ENCODE measurements around the gene CTU1.

CTU1 gene

DNA sequence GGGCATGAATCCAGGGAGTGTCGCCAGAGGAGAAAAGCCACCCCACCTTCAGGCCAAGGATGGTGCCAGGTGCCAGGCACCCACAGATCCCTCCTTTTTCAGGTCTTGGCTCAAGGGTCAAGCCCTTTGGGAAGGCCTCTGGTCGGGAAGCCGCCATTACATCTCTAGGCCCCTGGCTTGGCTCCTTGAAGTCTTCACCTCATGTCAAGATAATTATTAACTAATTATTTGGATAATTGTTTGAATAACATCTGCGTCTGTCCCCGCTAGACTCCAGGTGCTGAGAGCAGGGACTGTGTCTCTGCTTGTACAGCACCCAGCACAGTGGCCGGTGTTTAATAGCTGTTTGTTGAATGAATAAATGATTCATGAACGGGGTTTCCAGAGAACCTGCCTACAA is 44.5 kb downstream of the CTU1 start:
- Histone ChIP-seq H3K27ac (ENCODE audit: low read depth, low read length) (no peak overlapping the region), H3K4me3 (ENCODE audit: low read length) (no peak overlapping the region), H3K4me1 (ENCODE audit: insufficient read depth, low read length) (peaks cover 5% of the 10 kb centered on the region; the same call in 1 of the 2 replicates), H3K27me3 (ENCODE audit: insufficient read depth, low read length) (peaks cover 15% of the 10 kb centered on the region; the same call in 1 of the 2 replicates), H3K9ac (ENCODE audit: low read depth, low read length) (no peak overlapping the region), H3K9me3 (ENCODE audit: insufficient read depth, low read depth, low read length) (no peaks in the 10 kb centered on the region), H3K36me3 (ENCODE audit: insufficient read depth, low read length) (no peaks in the 10 kb centered on the region)
- 97% methylated on average over 7 of the region's 7 CpGs for WGBS

GRCh38 chr19:51060973-51061372 is 47.2 kb downstream of the CTU1 start:
- peaks cover 12% of the 10 kb centered on the region; the same call in 1 of the 2 replicates for H3K27me3 ChIP-seq (ENCODE audit: insufficient read depth, low read length)
- H3K9ac ChIP-seq (ENCODE audit: low read depth, low read length), result no peak overlapping the region
- H3K4me3 ChIP-seq (ENCODE audit: low read length), result no peak overlapping the region
- H3K36me3 ChIP-seq (ENCODE audit: insufficient read depth, low read length), result no peaks in the 10 kb centered on the region
- H3K27ac ChIP-seq (ENCODE audit: low read depth, low read length), result no peak overlapping the region
- 0% methylated on average over 1 of the region's 1 CpG for WGBS
- no peaks in the 10 kb centered on the region for H3K9me3 ChIP-seq (ENCODE audit: insufficient read depth, low read depth, low read length)
- peaks cover 4% of the 10 kb centered on the region; the same call in 1 of the 2 replicates for H3K4me1 ChIP-seq (ENCODE audit: insufficient read depth, low read length)

GRCh38 chr19:51060336-51060735 is 47.9 kb downstream of the CTU1 start:
- WGBS, result 71% methylated on average over 4 of the region's 4 CpGs
- H3K27ac ChIP-seq (ENCODE audit: low read depth, low read length), result no peak overlapping the region
- H3K4me3 ChIP-seq (ENCODE audit: low read length), result no peak overlapping the region
- no peak overlapping the region for H3K9ac ChIP-seq (ENCODE audit: low read depth, low read length)
- H3K36me3 ChIP-seq (ENCODE audit: insufficient read depth, low read length), result no peaks in the 10 kb centered on the region
- H3K4me1 ChIP-seq (ENCODE audit: insufficient read depth, low read length), result no peaks in the 10 kb centered on the region
- H3K27me3 ChIP-seq (ENCODE audit: insufficient read depth, low read length), result peaks cover 7% of the 10 kb centered on the region; the same call in 1 of the 2 replicates
- no peaks in the 10 kb centered on the region for H3K9me3 ChIP-seq (ENCODE audit: insufficient read depth, low read depth, low read length)

- WGBS, result 90% methylated on average over 5 of the region's 7 CpGs
- no peak overlapping the region for H3K9ac ChIP-seq (ENCODE audit: low read depth, low read length)
- H3K27me3 ChIP-seq (ENCODE audit: insufficient read depth, low read length), result peaks cover 3% of the 10 kb centered on the region; the same call in 1 of the 2 replicates
- H3K9me3 ChIP-seq (ENCODE audit: insufficient read depth, low read depth, low read length), result no peaks in the 10 kb centered on the region
- no peaks in the 10 kb centered on the region for H3K4me1 ChIP-seq (ENCODE audit: insufficient read depth, low read length)
- H3K4me3 ChIP-seq (ENCODE audit: low read length), result no peak overlapping the region
- no peak overlapping the region for H3K27ac ChIP-seq (ENCODE audit: low read depth, low read length)
- H3K36me3 ChIP-seq (ENCODE audit: insufficient read depth, low read length), result no peaks in the 10 kb centered on the region
Observed at GRCh38 chr19:51059715-51060114, 48.5 kb downstream of the CTU1 start.

GRCh38 chr19:51055866-51056265 is 52.3 kb downstream of the CTU1 start:
- H3K27ac ChIP-seq (ENCODE audit: low read depth, low read length), result no peak overlapping the region
- peaks cover 5% of the 10 kb centered on the region; the same call in 1 of the 2 replicates for H3K4me1 ChIP-seq (ENCODE audit: insufficient read depth, low read length)
- no peaks in the 10 kb centered on the region for H3K27me3 ChIP-seq (ENCODE audit: insufficient read depth, low read length)
- no peaks in the 10 kb centered on the region for H3K36me3 ChIP-seq (ENCODE audit: insufficient read depth, low read length)
- no peak overlapping the region for H3K9ac ChIP-seq (ENCODE audit: low read depth, low read length)
- no peaks in the 10 kb centered on the region for H3K9me3 ChIP-seq (ENCODE audit: insufficient read depth, low read depth, low read length)
- H3K4me3 ChIP-seq (ENCODE audit: low read length), result no peak overlapping the region

Data from HUES64 (cell line).